DOHH2 (cell line): ENCODE results near the gene NUCKS1.

ENCODE experiments used
- H3F3A ChIP-seq: fragments of 200-600 bp; sonication (generic), shearing (Covaris generic); 2 replicates; pipeline ENCODE4 v1.6.0; 2016; ENCODE audit warnings: antibody characterized with exemption, mild to moderate bottlenecking; ENCODE audit not compliant: control insufficient read depth, insufficient read depth
- H3K27ac ChIP-seq: fragments of 200-600 bp; sonication (generic); 2 replicates; pipeline ENCODE4 v1.5.1; 2014; ENCODE audit warnings: low read depth, mild to moderate bottlenecking, low read length, moderate library complexity
- H3K27me3 ChIP-seq: fragments of 200-600 bp; sonication (generic); 2 replicates; pipeline ENCODE4 v1.6.1; 2014; ENCODE audit warnings: mild to moderate bottlenecking, low read length, mixed read lengths; ENCODE audit not compliant: control insufficient read depth
- H3K36me3 ChIP-seq: fragments of 200-600 bp; sonication (generic); 2 replicates; pipeline ENCODE4 v1.6.1; 2014; ENCODE audit warnings: mild to moderate bottlenecking, low read length, moderate library complexity, mixed read lengths; ENCODE audit not compliant: control insufficient read depth
- H3K4me1 ChIP-seq: fragments of 200-600 bp; sonication (generic); 2 replicates; pipeline ENCODE4 v1.6.1; 2014; ENCODE audit warnings: mild to moderate bottlenecking, low read length, mixed read lengths; ENCODE audit not compliant: control insufficient read depth
- H3K4me2 ChIP-seq: fragments of 200-600 bp; sonication (generic); 2 replicates; pipeline ENCODE4 v1.6.0; 2014; ENCODE audit warnings: mild to moderate bottlenecking, low read length, moderate library complexity
- H3K4me3 ChIP-seq: fragments of 200-600 bp; sonication (generic); 2 replicates; pipeline ENCODE4 v1.5.1; 2014; ENCODE audit warnings: mild to moderate bottlenecking, low read length, mixed read lengths
- H3K79me2 ChIP-seq: fragments of 200-600 bp; sonication (generic); 2 replicates; pipeline ENCODE4 v1.6.1; 2014; ENCODE audit warnings: mild to moderate bottlenecking, low read length, mixed read lengths; ENCODE audit not compliant: control insufficient read depth
- H3K9me2 ChIP-seq: fragments of 200-600 bp; sonication (generic); replicated peaks from 2 replicates; pipeline ENCODE4 v1.6.1; 2014; ENCODE audit warnings: mild to moderate bottlenecking, low read length, mixed read lengths; ENCODE audit not compliant: control insufficient read depth
- H3K9me3 ChIP-seq: fragments of 200-600 bp; sonication (generic); 2 replicates; pipeline ENCODE4 v1.6.1; 2014; ENCODE audit warnings: antibody characterized with exemption, low read length, mixed read lengths; ENCODE audit not compliant: control insufficient read depth, insufficient read depth
- H4K20me1 ChIP-seq: fragments of 200-600 bp; sonication (generic); 2 replicates; pipeline ENCODE4 v1.6.0; 2014; ENCODE audit warnings: low read depth, mild to moderate bottlenecking, antibody characterized with exemption, low read length, moderate library complexity; ENCODE audit not compliant: control insufficient read depth, insufficient read depth
- EZH2phosphoT487 ChIP-seq: fragments of 200-600 bp; sonication (generic); IDR thresholded peaks from 2 replicates; pipeline ENCODE4 v1.6.1; 2017; ENCODE audit warnings: borderline replicate concordance, mild to moderate bottlenecking, antibody characterized with exemption, low read length, moderate library complexity, mixed read lengths
- TF ChIP-seq, protein P1 (sequence below): fragments of 200-600 bp; sonication (generic); IDR thresholded peaks from one replicate; pipeline ENCODE4 v1.5.1; 2014; ENCODE audit warnings: antibody characterized with exemption, mild to moderate bottlenecking, low read depth, low read length; ENCODE audit not compliant: poor library complexity, severe bottlenecking

Gene NUCKS1

DNA sequence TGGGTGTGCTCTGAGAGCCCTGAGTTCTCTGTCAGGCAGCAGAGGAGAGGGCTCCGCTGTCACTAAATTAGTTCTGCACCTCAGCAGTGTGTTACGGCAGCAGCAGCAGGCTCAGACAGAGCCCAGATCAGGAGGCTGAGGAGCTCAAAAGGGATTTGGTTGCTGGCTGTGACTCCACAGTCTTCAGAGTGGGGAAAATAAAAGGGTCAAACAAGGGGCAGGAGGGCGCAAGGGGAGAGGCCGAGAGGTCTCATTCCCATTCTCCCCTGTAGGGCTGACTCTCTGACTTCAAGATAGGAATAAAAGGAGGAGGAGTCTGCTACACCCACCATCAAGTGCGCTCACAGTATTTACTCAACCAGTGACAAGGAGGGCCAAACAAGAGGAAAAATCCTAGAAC lies 60.5 kb downstream of the NUCKS1 start:
- Histone ChIP-seq H3K4me2 (no peak overlapping the region), H3K27ac (no peak overlapping the region), H3K4me3 (no peak overlapping the region), H3K27me3 (peaks cover 12% of the 10 kb centered on the region), H3F3A (no peaks in the 10 kb centered on the region; the same call in 1 of the 2 replicates), H3K36me3 (no peaks in the 10 kb centered on the region), H3K9me3 (no peaks in the 10 kb centered on the region), H4K20me1 (no peaks in the 10 kb centered on the region), H3K4me1 (peaks cover 15% of the 10 kb centered on the region), H3K9me2 (no peaks in the 10 kb centered on the region), H3K79me2 (no peaks in the 10 kb centered on the region)
- TF ChIP-seq EZH2phosphoT487 = no peak
- TF ChIP-seq, protein P1, sequence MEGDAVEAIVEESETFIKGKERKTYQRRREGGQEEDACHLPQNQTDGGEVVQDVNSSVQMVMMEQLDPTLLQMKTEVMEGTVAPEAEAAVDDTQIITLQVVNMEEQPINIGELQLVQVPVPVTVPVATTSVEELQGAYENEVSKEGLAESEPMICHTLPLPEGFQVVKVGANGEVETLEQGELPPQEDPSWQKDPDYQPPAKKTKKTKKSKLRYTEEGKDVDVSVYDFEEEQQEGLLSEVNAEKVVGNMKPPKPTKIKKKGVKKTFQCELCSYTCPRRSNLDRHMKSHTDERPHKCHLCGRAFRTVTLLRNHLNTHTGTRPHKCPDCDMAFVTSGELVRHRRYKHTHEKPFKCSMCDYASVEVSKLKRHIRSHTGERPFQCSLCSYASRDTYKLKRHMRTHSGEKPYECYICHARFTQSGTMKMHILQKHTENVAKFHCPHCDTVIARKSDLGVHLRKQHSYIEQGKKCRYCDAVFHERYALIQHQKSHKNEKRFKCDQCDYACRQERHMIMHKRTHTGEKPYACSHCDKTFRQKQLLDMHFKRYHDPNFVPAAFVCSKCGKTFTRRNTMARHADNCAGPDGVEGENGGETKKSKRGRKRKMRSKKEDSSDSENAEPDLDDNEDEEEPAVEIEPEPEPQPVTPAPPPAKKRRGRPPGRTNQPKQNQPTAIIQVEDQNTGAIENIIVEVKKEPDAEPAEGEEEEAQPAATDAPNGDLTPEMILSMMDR = no peak

- Histone ChIP-seq H3K36me3 (no peaks in the 10 kb centered on the region), H3K9me3 (no peaks in the 10 kb centered on the region), H3K4me2 (no peak overlapping the region), H3K27ac (no peak overlapping the region), H3K4me1 (peaks cover 6% of the 10 kb centered on the region), H3K27me3 (peaks cover 12% of the 10 kb centered on the region), H3K9me2 (no peaks in the 10 kb centered on the region), H3F3A (no peaks in the 10 kb centered on the region; the same call in 1 of the 2 replicates), H4K20me1 (no peaks in the 10 kb centered on the region), H3K79me2 (no peaks in the 10 kb centered on the region), H3K4me3 (no peak overlapping the region)
- TF ChIP-seq EZH2phosphoT487 = no peak
- TF ChIP-seq, protein P1 = no peak
Observed at GRCh38 chr1:205688171-205689080, 61.6 kb downstream of the NUCKS1 start.

GRCh38 chr1:205687242-205687641 lies 62.7 kb downstream of the NUCKS1 start:
- TF ChIP-seq, protein P1 = no peak
- no peak for TF ChIP-seq EZH2phosphoT487
- Histone ChIP-seq H3K4me2 (no peak overlapping the region), H3K79me2 (no peaks in the 10 kb centered on the region), H3K9me3 (no peaks in the 10 kb centered on the region), H3K36me3 (no peaks in the 10 kb centered on the region), H4K20me1 (no peaks in the 10 kb centered on the region), H3K9me2 (no peaks in the 10 kb centered on the region), H3K4me3 (no peak overlapping the region), H3K27me3 (peaks cover 12% of the 10 kb centered on the region), H3K27ac (no peak overlapping the region), H3F3A (no peaks in the 10 kb centered on the region), H3K4me1 (no peaks in the 10 kb centered on the region)
